ENCODE measurements around the gene ANKH.
"Not testable (repeated sequence)": the region's sequence is repeated elsewhere in the genome, so short reads cannot be mapped to it uniquely, and the experiment has no call there.

ANKH gene

GRCh38 chr5:14809369-14810155, 62.0 kb downstream of the ANKH start:
- H3K4me3 ChIP-seq (replicated peaks; ENCODE audit: low read depth, low read length), result no peak overlapping the region
- peak; percentile 81 for DNase-seq (ENCODE audit: low read depth)
- TF ChIP-seq CTCF (IDR thresholded peaks at IDR 0.05; ENCODE audit: low read length, missing control alignments), result no peak

GRCh38 chr5:14807471-14807870, 64.1 kb downstream of the ANKH start:
- no peak overlapping the region for H3K4me3 ChIP-seq (replicated peaks; ENCODE audit: low read depth, low read length)
- no peak for TF ChIP-seq CTCF (IDR thresholded peaks at IDR 0.05; ENCODE audit: low read length, missing control alignments)
- DNase-seq (ENCODE audit: low read depth), result no peak

- H3K4me3 ChIP-seq (replicated peaks; ENCODE audit: low read depth, low read length), result no peak overlapping the region
- no peak for TF ChIP-seq CTCF (IDR thresholded peaks at IDR 0.05; ENCODE audit: low read length, missing control alignments)
- peak; percentile 51 for DNase-seq (ENCODE audit: low read depth)
Measured at GRCh38 chr5:14806456-14806855, 65.1 kb downstream of the ANKH start.

GRCh38 chr5:14802541-14802940, 69.0 kb downstream of the ANKH start:
- DNase-seq (ENCODE audit: low read depth), result no peak
- no peak overlapping the region for H3K4me3 ChIP-seq (replicated peaks; ENCODE audit: low read depth, low read length)
- no peak for TF ChIP-seq CTCF (IDR thresholded peaks at IDR 0.05; ENCODE audit: low read length, missing control alignments)

- no peak for TF ChIP-seq CTCF (IDR thresholded peaks at IDR 0.05; ENCODE audit: low read length, missing control alignments)
- no peak overlapping the region for H3K4me3 ChIP-seq (replicated peaks; ENCODE audit: low read depth, low read length)
- DNase-seq (ENCODE audit: low read depth), result no peak
Measured at GRCh38 chr5:14801792-14802191, 69.8 kb downstream of the ANKH start.

GRCh38 chr5:14797385-14797784, 74.2 kb downstream of the ANKH start:
- not testable (repeated sequence) for DNase-seq (ENCODE audit: low read depth); H3K4me3 ChIP-seq (replicated peaks; ENCODE audit: low read depth, low read length)

GRCh38 chr5:14794583-14795230, 76.9 kb downstream of the ANKH start:
- DNase-seq (ENCODE audit: low read depth), result no peak
- H3K4me3 ChIP-seq (replicated peaks; ENCODE audit: low read depth, low read length), result no peak overlapping the region
- no peak for TF ChIP-seq CTCF (IDR thresholded peaks at IDR 0.05; ENCODE audit: low read length, missing control alignments)
